ENCODE measurements around the gene STBD1.
A peak's percentile ranks its signal among the peaks of the same experiment; 100 is the strongest.
"Not testable (repeated sequence)": the region's sequence is repeated elsewhere in the genome, so short reads cannot be mapped to it uniquely, and the experiment has no call there.

Gene STBD1

GRCh38 chr4:76305971-76306881 is at the start of gene STBD1:
TSS of gene STBD1 (plus strand) at chr4:76306733. CDS start at chr4:76306770, 37 bp downstream.
- DNase-seq (ENCODE audit: insufficient read length, low spot score): peak; percentile 45
- FAIRE-seq: peak; percentile 46

GRCh38 chr4:76256968-76257367 is 49.6 kb upstream of the STBD1 start:
- FAIRE-seq (no peak), DNase-seq (ENCODE audit: insufficient read length, low spot score) (no peak)

- DNase-seq (ENCODE audit: insufficient read length, low spot score): no peak
- FAIRE-seq: no peak
Measured at GRCh38 chr4:76257824-76258223, 48.7 kb upstream of the STBD1 start.

DNA sequence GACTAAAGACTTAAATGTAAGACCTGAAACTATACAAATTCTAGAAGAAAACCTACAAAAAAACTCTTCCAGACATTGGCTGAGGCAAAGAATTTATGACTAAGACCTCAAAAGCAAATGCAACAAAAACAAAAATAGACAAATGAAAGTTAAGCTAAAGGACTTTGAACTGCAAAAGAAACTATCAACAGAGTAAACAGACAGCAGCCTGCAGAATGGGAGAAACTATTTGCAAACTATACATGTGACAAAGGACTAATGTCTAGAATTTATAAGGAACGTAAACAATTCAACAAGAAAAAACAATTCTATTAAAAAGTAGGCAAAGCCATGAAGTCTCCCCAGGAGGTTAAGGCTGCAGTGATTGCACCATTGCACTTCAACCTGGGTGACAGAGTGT is 46.0 kb upstream of the STBD1 start:
- FAIRE-seq: no peak
- no peak for DNase-seq (ENCODE audit: insufficient read length, low spot score)

GRCh38 chr4:76265631-76266218 is 40.8 kb upstream of the STBD1 start:
- DNase-seq (ENCODE audit: insufficient read length, low spot score) (no peak), FAIRE-seq (no peak)

DNA sequence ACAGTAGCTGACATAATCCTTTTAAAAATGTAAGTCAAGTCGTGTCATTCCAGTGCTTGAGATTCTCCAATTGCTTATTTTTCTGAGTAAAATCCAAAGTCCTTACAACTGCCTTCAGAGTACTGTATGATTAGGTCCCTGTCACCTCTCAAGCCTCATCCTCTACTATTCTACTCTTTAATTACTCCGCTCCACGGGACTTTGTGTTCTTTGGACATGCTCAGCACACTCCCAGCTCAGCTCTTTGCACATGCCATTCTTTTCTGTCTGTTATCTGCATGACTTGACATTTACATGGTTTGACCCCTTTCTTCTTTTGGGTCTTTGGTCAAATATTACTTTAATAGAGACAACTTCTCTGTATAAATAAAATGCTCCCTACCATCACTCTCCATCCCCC is 39.9 kb upstream of the STBD1 start:
- no peak for DNase-seq (ENCODE audit: insufficient read length, low spot score)
- no peak for FAIRE-seq

DNA sequence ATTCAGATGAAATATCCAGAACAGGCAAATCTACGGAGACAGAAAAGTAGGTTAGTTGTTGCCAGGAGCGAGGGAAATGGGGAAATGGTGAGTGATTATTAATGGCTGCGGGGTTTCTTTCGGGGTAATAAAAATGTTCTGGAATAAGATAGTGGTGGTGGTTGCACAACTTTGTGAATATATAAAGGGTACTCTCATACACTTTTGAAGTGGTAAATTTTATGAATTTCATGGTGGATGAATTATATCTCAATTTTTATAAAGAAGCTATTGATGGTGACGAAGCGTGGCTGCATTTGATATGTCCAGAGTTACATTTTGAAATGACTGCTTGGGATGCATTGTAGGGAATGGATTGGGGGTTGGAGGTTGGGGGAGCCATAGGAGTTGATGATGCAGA is 38.7 kb upstream of the STBD1 start:
- DNase-seq (ENCODE audit: insufficient read length, low spot score) (no peak), FAIRE-seq (no peak)

GRCh38 chr4:76270244-76271175 is 36.0 kb upstream of the STBD1 start:
- no peak for FAIRE-seq
- no peak for DNase-seq (ENCODE audit: insufficient read length, low spot score)

GRCh38 chr4:76271248-76271647 is 35.3 kb upstream of the STBD1 start:
- no peak for FAIRE-seq
- DNase-seq (ENCODE audit: insufficient read length, low spot score): no peak

DNA sequence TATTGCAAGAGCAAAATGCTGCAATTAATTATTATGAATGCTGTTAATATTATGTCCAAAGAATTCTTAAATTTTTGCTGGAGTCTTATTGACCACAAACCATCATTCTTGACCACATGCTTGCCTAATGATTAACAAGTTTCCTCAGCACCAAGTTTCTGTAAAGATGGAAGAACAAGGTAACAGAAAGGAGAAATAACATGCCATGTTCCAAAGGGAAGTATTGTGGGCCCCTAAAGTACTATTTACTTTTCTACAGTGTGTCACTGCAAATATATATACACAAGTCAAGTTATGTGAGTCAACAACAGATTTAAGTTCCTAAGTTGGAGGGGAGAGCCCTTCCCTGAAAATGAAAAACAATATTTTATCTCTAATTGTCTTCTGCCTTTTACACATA is 34.5 kb upstream of the STBD1 start:
- FAIRE-seq: no peak
- no peak for DNase-seq (ENCODE audit: insufficient read length, low spot score)

- FAIRE-seq (no peak), DNase-seq (ENCODE audit: insufficient read length, low spot score) (no peak)
Measured at GRCh38 chr4:76272582-76272981, 34.0 kb upstream of the STBD1 start.

DNA sequence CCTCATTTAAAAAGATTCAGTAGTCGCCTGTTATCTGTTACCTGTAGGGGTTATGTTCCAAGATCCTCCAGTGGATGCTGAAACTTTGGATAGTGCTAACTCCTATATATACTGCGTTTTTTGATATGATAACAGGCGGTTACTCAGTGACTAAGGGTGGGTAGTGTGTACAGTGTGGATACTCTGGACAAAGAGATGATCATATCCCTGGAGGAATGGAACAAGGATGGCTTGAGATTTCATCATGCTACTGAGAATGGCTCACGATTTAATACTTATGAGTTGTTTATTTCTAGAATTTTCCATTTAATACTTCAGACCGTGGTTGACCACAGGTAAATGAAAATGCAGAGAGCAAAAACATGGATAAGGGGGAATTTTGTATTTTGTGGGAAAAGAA is 33.5 kb upstream of the STBD1 start:
- DNase-seq (ENCODE audit: insufficient read length, low spot score) (no peak), FAIRE-seq (no peak)

GRCh38 chr4:76275486-76276124 is 30.9 kb upstream of the STBD1 start:
- FAIRE-seq (no peak), DNase-seq (ENCODE audit: insufficient read length, low spot score) (no peak)

- no peak for DNase-seq (ENCODE audit: insufficient read length, low spot score)
- FAIRE-seq: no peak
Measured at GRCh38 chr4:76276813-76277212, 29.7 kb upstream of the STBD1 start.

- DNase-seq (ENCODE audit: insufficient read length, low spot score) (no peak), FAIRE-seq (no peak)
Measured at GRCh38 chr4:76277667-76278066, 28.9 kb upstream of the STBD1 start.

GRCh38 chr4:76278583-76278982 is 27.9 kb upstream of the STBD1 start:
- no peak for DNase-seq (ENCODE audit: insufficient read length, low spot score)
- FAIRE-seq: no peak

GRCh38 chr4:76279462-76279861 is 27.1 kb upstream of the STBD1 start:
- FAIRE-seq (no peak), DNase-seq (ENCODE audit: insufficient read length, low spot score) (no peak)

DNA sequence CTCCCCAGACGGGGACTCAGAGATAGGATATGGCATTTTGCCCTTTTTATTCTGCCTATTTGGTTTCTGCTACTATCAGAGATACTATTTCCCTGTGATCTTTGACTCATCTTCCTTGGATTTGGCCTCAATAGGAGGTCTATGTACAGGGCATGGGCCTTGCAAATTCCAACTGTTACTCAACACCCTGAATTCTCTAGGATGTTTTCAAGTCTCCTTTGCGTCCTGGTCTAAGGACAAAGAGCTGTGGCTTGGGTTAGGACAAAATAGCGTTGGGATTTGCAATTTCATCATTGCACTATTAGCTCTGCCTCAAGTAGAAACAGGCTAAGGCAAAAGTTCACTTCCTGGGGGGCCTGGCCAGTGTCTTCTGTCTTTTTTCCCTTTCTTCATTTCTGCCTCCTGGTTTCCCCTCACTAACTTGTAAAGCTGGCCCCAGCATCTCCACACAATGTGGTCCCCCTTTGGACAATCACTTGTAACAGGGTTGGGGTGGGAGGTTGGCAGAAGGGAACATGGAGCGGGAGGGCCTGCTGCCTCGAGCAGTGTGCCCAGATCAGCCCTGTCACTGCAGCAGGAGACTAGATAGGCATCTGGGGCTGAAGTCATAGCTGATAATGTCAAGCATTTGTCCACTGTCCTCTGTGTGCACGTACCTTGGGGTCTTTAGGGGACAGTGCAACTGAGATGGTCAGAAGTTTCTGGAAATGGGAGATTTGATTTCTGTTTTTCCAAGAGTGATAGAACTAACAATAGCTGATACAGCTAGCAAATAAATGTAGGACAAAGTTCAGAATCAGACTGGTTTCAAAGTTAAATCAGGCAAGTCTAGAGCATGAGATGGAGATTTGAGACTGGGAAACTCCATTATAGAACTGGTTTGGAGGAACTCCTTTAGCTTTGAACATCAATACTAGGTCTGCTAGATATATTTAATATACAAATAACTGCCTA is 25.8 kb upstream of the STBD1 start:
- FAIRE-seq: no peak

GRCh38 chr4:76281594-76281993 is 24.9 kb upstream of the STBD1 start:
- DNase-seq (ENCODE audit: insufficient read length, low spot score); FAIRE-seq: not testable (repeated sequence)

More for the DNA sequence above, 25.8 kb upstream of the STBD1 start:
- DNase-seq (ENCODE audit: insufficient read length, low spot score): no peak
